IMR-90 (cell line): ENCODE results near the gene CNNM3. TPM values are rescaled to one million over a fixed set of nuclear protein-coding genes. Genes with fewer than 3 reads are reported as not detected.

Experiments used
- ATAC-seq: fragments of 200-7000 bp; cut with Tn5 transposase; 2 replicates; pipeline ENCODE4 v1.9.1; 2020; ENCODE audit warnings: low read depth, mild to moderate bottlenecking, moderate library complexity
- BruUV-seq: library from RNA; stranded (reverse); fragments of 400-500 nt; replicated peaks from 2 replicates; lab custom pipeline; 2021; lab: Mats Ljungman, UMichigan
- CTCF ChIA-PET: fragments of 300-600 bp; formaldehyde crosslinking; extraction: SDS; loops from one replicate; lab custom pipeline; 2021; ENCODE audit warnings: antibody characterized with exemption; lab: Yijun Ruan, JAX
- POLR2A ChIA-PET: fragments of 300-600 bp; sonication (Branson Sonifier 250); formaldehyde crosslinking; loops from one replicate; lab custom pipeline; 2022; ENCODE audit warnings: antibody characterized with exemption; ENCODE audit not compliant: unreplicated experiment; lab: Charles Lee
- DNase-seq: peaks from one replicate; pipeline ENCODE4 v3.0.0; 2013
- H2AFZ ChIP-seq: replicated peaks from 2 replicates; pipeline ENCODE3; 2013; ENCODE audit warnings: low read length, mild to moderate bottlenecking; ENCODE audit not compliant: poor library complexity
- H2AK5ac ChIP-seq: 2 replicates; pipeline ENCODE4 v1.6.1; 2013; ENCODE audit warnings: low read depth, low read length, inconsistent platforms
- H2AK9ac ChIP-seq: replicated peaks from 2 replicates; pipeline ENCODE3; 2013; ENCODE audit warnings: mild to moderate bottlenecking, low read depth, low read length, moderate library complexity; ENCODE audit not compliant: poor library complexity
- H2BK120ac ChIP-seq: 2 replicates; pipeline ENCODE4 v1.6.1; 2013; ENCODE audit warnings: low read depth, low read length, inconsistent platforms
- H2BK15ac ChIP-seq: 3 replicates; pipeline ENCODE4 v1.6.1; 2013; ENCODE audit warnings: low read depth, low read length, inconsistent platforms
- H2BK20ac ChIP-seq: 2 replicates; pipeline ENCODE4 v1.6.1; 2013; ENCODE audit warnings: low read depth, mild to moderate bottlenecking, inconsistent platforms, low read length, moderate library complexity
- H2BK5ac ChIP-seq: 2 replicates; pipeline ENCODE4 v1.6.1; 2013; ENCODE audit warnings: mild to moderate bottlenecking, low read depth, low read length, inconsistent platforms; ENCODE audit not compliant: poor library complexity, severe bottlenecking
- H3K14ac ChIP-seq: replicated peaks from 2 replicates; pipeline ENCODE4 v1.6.1; 2013; ENCODE audit warnings: low read depth, low read length, inconsistent platforms
- H3K18ac ChIP-seq: 2 replicates; pipeline ENCODE4 v1.6.1; 2013; ENCODE audit warnings: low read depth, low read length, control low read depth
- H3K23ac ChIP-seq: 2 replicates; pipeline ENCODE4 v1.6.1; 2013; ENCODE audit warnings: low read depth, low read length, inconsistent platforms
- H3K27ac ChIP-seq: 2 replicates; pipeline ENCODE4 v1.5.1; 2013; ENCODE audit warnings: mild to moderate bottlenecking, control low read depth, low read length; ENCODE audit not compliant: insufficient read depth
- H3K27me3 ChIP-seq: 2 replicates; pipeline ENCODE4 v1.6.1; 2013; ENCODE audit warnings: low read length; ENCODE audit not compliant: control insufficient read depth, insufficient read depth
- H3K36me3 ChIP-seq: 2 replicates; pipeline ENCODE4 v1.6.1; 2013; ENCODE audit warnings: low read length, mixed read lengths; ENCODE audit not compliant: control insufficient read depth, insufficient read depth
- H3K4ac ChIP-seq: 2 replicates; pipeline ENCODE4 v1.6.1; 2013; ENCODE audit warnings: low read depth, low read length, inconsistent platforms
- H3K4me1 ChIP-seq: 2 replicates; pipeline ENCODE4 v1.6.1; 2013; ENCODE audit warnings: low read length, mixed read lengths; ENCODE audit not compliant: control insufficient read depth, insufficient read depth
- H3K4me2 ChIP-seq: 2 replicates; pipeline ENCODE4 v1.6.1; 2013; ENCODE audit warnings: low read depth, mild to moderate bottlenecking, control low read depth, low read length, moderate library complexity
- H3K4me3 ChIP-seq: 2 replicates; pipeline ENCODE4 v1.5.1; 2013; ENCODE audit warnings: low read depth, mild to moderate bottlenecking, control low read depth, low read length, moderate library complexity; ENCODE audit not compliant: insufficient read depth
- H3K56ac ChIP-seq: 2 replicates; pipeline ENCODE4 v1.6.1; 2013; ENCODE audit warnings: low read length, inconsistent platforms; ENCODE audit not compliant: insufficient read depth; ENCODE audit errors: extremely low read depth
- H3K79me1 ChIP-seq, 2 experiments: 2 replicates each; pipeline ENCODE4 v1.6.1; 2013; ENCODE audit warnings: low read length in 2 of 2, inconsistent platforms in 1 of 2, low read depth in 1 of 2
- H3K9ac ChIP-seq: 2 replicates; pipeline ENCODE4 v1.6.1; 2013; ENCODE audit warnings: low read depth, low read length, control low read depth
- H3K9me1 ChIP-seq: 2 replicates; pipeline ENCODE4 v1.6.1; 2013; ENCODE audit warnings: low read length, inconsistent platforms; ENCODE audit not compliant: insufficient read depth
- H3K9me3 ChIP-seq: 2 replicates; pipeline ENCODE4 v1.6.1; 2013; ENCODE audit warnings: low read length; ENCODE audit not compliant: control insufficient read depth, insufficient read depth
- H4K20me1 ChIP-seq: 2 replicates; pipeline ENCODE4 v1.6.1; 2013; ENCODE audit warnings: low read length, inconsistent platforms; ENCODE audit not compliant: insufficient read depth
- H4K5ac ChIP-seq: 2 replicates; pipeline ENCODE4 v1.6.1; 2013; ENCODE audit warnings: mild to moderate bottlenecking, low read depth, low read length, control low read depth
- H4K8ac ChIP-seq, 2 experiments: 2 replicates each; pipeline ENCODE4 v1.6.1; 2013; ENCODE audit warnings: low read depth in 2 of 2, low read length in 2 of 2, control low read depth in 1 of 2, inconsistent platforms in 1 of 2
- H4K91ac ChIP-seq: 2 replicates; pipeline ENCODE4 v1.6.1; 2013; ENCODE audit warnings: low read depth, low read length, inconsistent platforms; ENCODE audit not compliant: insufficient read depth
- CEBPB ChIP-seq: IDR thresholded peaks from 2 replicates; pipeline ENCODE4 v1.6.1; 2012; ENCODE audit warnings: low read depth, low read length, improper control_type of control experiment
- MAFK ChIP-seq: IDR thresholded peaks from 2 replicates; pipeline ENCODE4 v1.6.1; 2012; ENCODE audit warnings: low read depth, low read length, improper control_type of control experiment
- WGBS, 2 experiments: methylation state at CpG; one replicate each; pipeline versions ENCODE4 v1.1.5 to v1.1.7; 2013; ENCODE audit warnings: missing lambda C conversion rate in 2 of 2; ENCODE audit not compliant: insufficient read length in 1 of 2; ENCODE audit errors: extremely low coverage in 2 of 2; 5-methylcytosine and 5-hydroxymethylcytosine counted together
- dilution Hi-C: fragments of 300-500 bp; cut with HindIII; formaldehyde crosslinking; loops from one replicate; pipeline ENCODE4 v1.14.3; 2018; ENCODE audit warnings: low sequenced_read_pairs; ENCODE audit not compliant: unreplicated experiment
- in situ Hi-C: fragments of 300-500 bp; cut with MboI; formaldehyde crosslinking; loops from 3 replicates; pipeline ENCODE4 v1.14.3; 2019; ENCODE audit warnings: low sequenced_read_pairs, inconsistent platforms, mixed read lengths
- intact Hi-C: fragments of 100-400 bp; cut with micrococcal nuclease; formaldehyde crosslinking; loops from 2 replicates; pipeline ENCODE4 v1.10.0; 2022
- polyA plus RNA-seq, 3 experiments: library from polyadenylated mRNA; depleted of rRNA; stranded (reverse); fragments of >200 nt; gene quantifications; 2 replicates each; pipeline ENCODE4 v1.2.3, GENCODE V29; 2012; ENCODE audit warnings: low replicate concordance in 1 of 3
- total RNA-seq: library from RNA; depleted of rRNA; stranded (reverse); fragments of >200 nt; gene quantifications from 2 replicates; pipeline ENCODE4 v1.2.3, GENCODE V29; 2012

The CNNM3 gene
- total and polyA plus RNA-seq, 2 of the 4 experiments (the other 2 are of a cell fraction): 2.3 to 6.1 TPM

GRCh38 chr2:96844405-96844808 lies 28.3 kb downstream of the CNNM3 start:
- Histone ChIP-seq H2AFZ (no peak overlapping the region), H2BK120ac (no peak overlapping the region), H3K9me1 (no peaks in the 10 kb centered on the region), H4K91ac (no peak overlapping the region), H3K9ac (no peak overlapping the region), H2BK15ac (no peak overlapping the region), H3K79me1 (no peaks in the 10 kb centered on the region), H3K4ac (no peak overlapping the region), H3K36me3 (peaks cover 11% of the 10 kb centered on the region), H3K14ac (no peak overlapping the region), H3K4me2 (no peak overlapping the region), H3K4me1 (no peaks in the 10 kb centered on the region), H3K56ac (no peak overlapping the region), H4K5ac (no peak overlapping the region), H3K27ac (no peak overlapping the region), H3K23ac (no peak overlapping the region), H4K8ac (no peak overlapping the region), H3K18ac (no peak overlapping the region), H3K27me3 (no peaks in the 10 kb centered on the region), H2BK20ac (no peak overlapping the region), H3K9me3 (no peaks in the 10 kb centered on the region), H3K4me3 (no peak overlapping the region), H2BK5ac (no peak overlapping the region), H2AK9ac (no peak overlapping the region), H2AK5ac (no peak overlapping the region), H4K20me1 (no peaks in the 10 kb centered on the region; the same call in 1 of the 2 replicates)
- intact Hi-C loops: no loop called here
- ATAC-seq (no peak), DNase-seq (no peak)
- WGBS, 2 experiments: 75% methylated on average over 5 of the region's 17 CpGs; no CpG with 5 or more reads in 1 of the 2 experiments
- TF ChIP-seq CEBPB: no peak
- no peak for TF ChIP-seq MAFK
- no TSS peak for BruUV-seq
- ChIA-PET POLR2A (no interaction called here), CTCF (no interaction called here)
- dilution Hi-C loops: no loop called here
- in situ Hi-C loops: no loop called here
